Adipocyte (in vitro differentiated cells): Measurements from ENCODE around the gene CDK10.

Experiments used
- DNase-seq: peaks from one replicate; pipeline ENCODE4 v3.0.0-alpha.2; 2015; ENCODE audit warnings: low read depth
- H3K27me3 ChIP-seq: replicated peaks from 2 replicates; pipeline ENCODE4 v1.7.0; 2013; ENCODE audit warnings: mild to moderate bottlenecking, low read length, moderate library complexity; ENCODE audit not compliant: control insufficient read depth, insufficient read depth
- H3K36me3 ChIP-seq: 2 replicates; pipeline ENCODE4 v1.7.0; 2013; ENCODE audit warnings: low read length, mild to moderate bottlenecking, moderate library complexity; ENCODE audit not compliant: control insufficient read depth, insufficient read depth, severe bottlenecking
- H3K4me1 ChIP-seq: 2 replicates; pipeline ENCODE4 v1.7.0; 2013; ENCODE audit warnings: mild to moderate bottlenecking, low read length, moderate library complexity; ENCODE audit not compliant: control insufficient read depth, insufficient read depth
- H3K4me3 ChIP-seq: 2 replicates; pipeline ENCODE4 v1.7.0; 2013; ENCODE audit warnings: mild to moderate bottlenecking, low read length, moderate library complexity
- H3K9ac ChIP-seq: 2 replicates; pipeline ENCODE4 v1.7.0; 2013; ENCODE audit warnings: mild to moderate bottlenecking, low read length, moderate library complexity
- H3K9me3 ChIP-seq: 2 replicates; pipeline ENCODE4 v1.7.0; 2013; ENCODE audit warnings: mild to moderate bottlenecking, low read length, moderate library complexity; ENCODE audit not compliant: control insufficient read depth

Gene CDK10

GRCh38 chr16:89732142-89732917, 45.8 kb downstream of the CDK10 start:
- Histone ChIP-seq H3K9me3 (no peaks in the 10 kb centered on the region), H3K9ac (no peak overlapping the region), H3K4me3 (no peak overlapping the region), H3K36me3 (peaks cover 91% of the 10 kb centered on the region), H3K27me3 (no peaks in the 10 kb centered on the region), H3K4me1 (no peaks in the 10 kb centered on the region)
- DNase-seq: no peak

- H3K27me3 ChIP-seq: no peaks in the 10 kb centered on the region
- no peak for DNase-seq
- H3K4me1 ChIP-seq: no peaks in the 10 kb centered on the region
- peaks cover 91% of the 10 kb centered on the region for H3K36me3 ChIP-seq
- no peak overlapping the region for H3K4me3 ChIP-seq
- no peak overlapping the region for H3K9ac ChIP-seq
- no peaks in the 10 kb centered on the region for H3K9me3 ChIP-seq
Observed at GRCh38 chr16:89732918-89733242, 46.4 kb downstream of the CDK10 start.

GRCh38 chr16:89733322-89733721, 46.8 kb downstream of the CDK10 start:
- Histone ChIP-seq H3K9me3 (no peaks in the 10 kb centered on the region), H3K36me3 (peaks cover 94% of the 10 kb centered on the region), H3K27me3 (no peaks in the 10 kb centered on the region), H3K9ac (no peak overlapping the region), H3K4me3 (no peak overlapping the region), H3K4me1 (no peaks in the 10 kb centered on the region)
- no peak for DNase-seq

- H3K4me3 ChIP-seq: no peak overlapping the region
- no peak for DNase-seq
- H3K4me1 ChIP-seq: no peaks in the 10 kb centered on the region
- no peaks in the 10 kb centered on the region for H3K27me3 ChIP-seq
- no peak overlapping the region for H3K9ac ChIP-seq
- peaks cover 97% of the 10 kb centered on the region for H3K36me3 ChIP-seq
- H3K9me3 ChIP-seq: no peaks in the 10 kb centered on the region
Observed at GRCh38 chr16:89733792-89734191, 47.3 kb downstream of the CDK10 start.

GRCh38 chr16:89736554-89736953, 50.1 kb downstream of the CDK10 start:
- Histone ChIP-seq H3K36me3 (peaks cover 95% of the 10 kb centered on the region), H3K9me3 (no peaks in the 10 kb centered on the region), H3K27me3 (no peaks in the 10 kb centered on the region), H3K4me3 (no peak overlapping the region), H3K4me1 (no peaks in the 10 kb centered on the region), H3K9ac (no peak overlapping the region)
- no peak for DNase-seq

GRCh38 chr16:89737341-89738071, 51.0 kb downstream of the CDK10 start:
- H3K27me3 ChIP-seq: no peaks in the 10 kb centered on the region
- no peak overlapping the region for H3K9ac ChIP-seq
- no peaks in the 10 kb centered on the region for H3K4me1 ChIP-seq
- H3K4me3 ChIP-seq: no peak overlapping the region
- no peaks in the 10 kb centered on the region for H3K9me3 ChIP-seq
- DNase-seq: no peak
- peaks cover 85% of the 10 kb centered on the region for H3K36me3 ChIP-seq

- Histone ChIP-seq H3K9me3 (no peaks in the 10 kb centered on the region), H3K4me1 (no peaks in the 10 kb centered on the region), H3K36me3 (peaks cover 80% of the 10 kb centered on the region), H3K27me3 (no peaks in the 10 kb centered on the region), H3K9ac (no peak overlapping the region), H3K4me3 (no peak overlapping the region)
- DNase-seq: no peak
Observed at GRCh38 chr16:89738072-89738377, 51.5 kb downstream of the CDK10 start.

GRCh38 chr16:89738538-89739317, 52.2 kb downstream of the CDK10 start:
- Histone ChIP-seq H3K36me3 (peaks cover 73% of the 10 kb centered on the region), H3K4me1 (no peaks in the 10 kb centered on the region), H3K4me3 (no peak overlapping the region), H3K9me3 (no peaks in the 10 kb centered on the region), H3K27me3 (no peaks in the 10 kb centered on the region), H3K9ac (no peak overlapping the region)
- no peak for DNase-seq

GRCh38 chr16:89739383-89739782, 52.9 kb downstream of the CDK10 start:
- no peak overlapping the region for H3K4me3 ChIP-seq
- H3K27me3 ChIP-seq: no peaks in the 10 kb centered on the region
- H3K4me1 ChIP-seq: no peaks in the 10 kb centered on the region
- H3K9ac ChIP-seq: no peak overlapping the region
- no peak for DNase-seq
- H3K9me3 ChIP-seq: no peaks in the 10 kb centered on the region
- peaks cover 67% of the 10 kb centered on the region for H3K36me3 ChIP-seq

GRCh38 chr16:89741342-89742014, 55.0 kb downstream of the CDK10 start:
- H3K4me1 ChIP-seq: no peaks in the 10 kb centered on the region
- no peaks in the 10 kb centered on the region for H3K9me3 ChIP-seq
- H3K4me3 ChIP-seq: no peak overlapping the region
- no peak for DNase-seq
- peaks cover 46% of the 10 kb centered on the region for H3K36me3 ChIP-seq
- H3K9ac ChIP-seq: no peak overlapping the region
- no peaks in the 10 kb centered on the region for H3K27me3 ChIP-seq

GRCh38 chr16:89742948-89743347, 56.5 kb downstream of the CDK10 start:
- peaks cover 32% of the 10 kb centered on the region for H3K36me3 ChIP-seq
- no peak for DNase-seq

More at GRCh38 chr16:89742948-89743347, 56.5 kb downstream of the CDK10 start:
- no peaks in the 10 kb centered on the region for H3K4me1 ChIP-seq
- H3K4me3 ChIP-seq: no peak overlapping the region
- H3K27me3 ChIP-seq: no peaks in the 10 kb centered on the region
- no peaks in the 10 kb centered on the region for H3K9me3 ChIP-seq
- no peak overlapping the region for H3K9ac ChIP-seq
